NCI-H2196 treated with DMSO at 0.1 percent for 48 hours (cell line): Measurements from ENCODE around the gene CREB3.

ENCODE experiments used
- DNase-seq: peaks from one replicate; lab custom pipeline; 2025; ENCODE audit not compliant: unreplicated experiment; lab: John Stamatoyannopoulos, UW

CREB3 gene

DNA sequence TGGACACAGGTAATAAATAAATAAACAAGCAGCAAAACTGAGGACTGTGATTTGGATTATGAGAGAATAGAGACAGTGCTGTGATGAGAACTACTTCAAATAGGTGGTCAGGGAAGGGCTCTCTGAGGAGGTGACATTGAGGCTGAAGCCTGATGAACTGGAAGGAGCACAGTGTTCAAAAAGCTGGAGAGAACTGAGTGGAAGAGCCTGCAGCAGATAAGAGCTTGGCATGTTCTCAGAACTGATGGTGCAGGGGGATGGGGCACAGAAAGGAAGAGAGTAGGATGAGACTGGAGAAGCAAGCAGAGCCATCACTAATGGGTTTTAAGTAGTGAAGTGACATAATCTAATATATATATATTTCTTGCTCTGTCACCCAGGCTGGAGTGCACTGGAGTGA lies 31.5 kb upstream of the CREB3 start:
- DNase-seq = no peak

DNA sequence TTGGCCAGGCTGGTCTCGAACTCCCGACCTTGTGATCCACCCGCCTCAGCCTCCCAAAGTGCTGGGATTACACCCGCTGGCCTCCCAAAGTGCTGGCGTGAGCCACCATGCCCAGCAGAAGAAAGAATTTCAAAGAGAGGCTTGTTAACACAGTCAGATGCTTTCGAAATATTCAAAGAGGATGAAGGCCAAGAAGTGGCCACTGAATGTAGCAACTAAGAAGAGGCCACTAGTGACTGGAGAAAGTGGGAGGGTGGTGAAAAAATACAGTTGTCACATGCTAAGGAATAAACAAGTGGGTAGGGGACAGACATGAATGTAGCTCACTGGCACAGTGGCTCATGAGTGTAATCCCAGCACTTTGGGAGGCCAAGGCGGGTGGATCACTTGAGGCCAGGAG lies 29.8 kb upstream of the CREB3 start:
- no peak for DNase-seq

DNA sequence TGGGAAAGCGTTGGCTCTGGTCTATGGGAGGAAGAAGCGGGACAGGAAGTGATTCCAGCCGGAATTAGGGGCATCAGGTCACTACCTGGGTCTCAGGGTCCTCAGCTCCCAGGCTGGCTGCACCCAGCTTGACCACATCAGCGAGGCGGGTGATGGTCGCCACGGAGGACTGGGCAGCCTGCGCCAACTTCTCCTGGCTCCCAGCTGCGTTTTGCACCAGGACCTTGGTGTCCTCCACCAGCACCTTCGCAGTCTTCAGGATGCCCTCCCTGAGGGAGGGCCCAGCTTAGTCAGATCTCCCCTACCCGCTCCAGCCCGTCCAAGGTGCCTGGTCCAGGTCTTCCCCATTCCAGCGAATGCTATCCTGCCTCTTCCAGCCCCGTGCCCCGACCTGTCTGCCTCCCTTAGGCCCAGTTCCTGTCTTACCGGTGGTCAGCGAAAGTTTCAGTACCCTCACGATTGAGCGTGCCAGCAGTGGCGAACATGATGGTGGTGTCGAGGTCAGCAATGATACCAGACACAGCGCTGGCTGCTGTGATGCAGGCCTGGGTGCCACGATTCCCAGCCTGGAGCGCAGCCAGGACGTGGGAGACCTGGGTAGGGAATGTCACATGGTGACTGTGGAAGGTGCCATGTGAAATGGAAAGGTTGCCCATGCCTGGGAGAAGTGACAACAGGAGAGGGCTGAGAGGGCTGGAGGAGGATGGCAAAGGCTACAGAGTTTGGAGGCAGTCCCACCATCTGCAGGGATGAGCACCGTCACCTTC lies 28.4 kb upstream of the CREB3 start:
- no peak for DNase-seq

DNA sequence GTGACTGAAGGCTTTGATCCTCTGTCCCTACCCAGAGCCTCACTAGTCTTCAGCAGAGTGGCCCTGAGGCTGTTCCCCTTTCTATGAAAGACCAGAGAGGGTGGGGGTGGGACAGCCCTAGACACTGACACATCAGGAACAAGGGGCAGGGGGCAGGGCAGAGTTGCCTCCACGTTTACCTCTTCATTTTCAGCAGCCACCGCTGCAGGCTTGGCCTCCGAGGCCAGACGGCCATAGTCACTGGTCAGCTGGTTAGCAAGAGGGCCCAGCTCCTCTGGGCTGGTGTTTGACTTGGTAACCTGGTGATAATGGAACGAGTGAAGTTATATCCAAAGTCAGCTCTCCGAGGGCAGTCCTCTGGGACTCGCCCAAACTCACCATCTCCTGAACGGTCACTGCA lies 27.1 kb upstream of the CREB3 start:
- no peak for DNase-seq

DNA sequence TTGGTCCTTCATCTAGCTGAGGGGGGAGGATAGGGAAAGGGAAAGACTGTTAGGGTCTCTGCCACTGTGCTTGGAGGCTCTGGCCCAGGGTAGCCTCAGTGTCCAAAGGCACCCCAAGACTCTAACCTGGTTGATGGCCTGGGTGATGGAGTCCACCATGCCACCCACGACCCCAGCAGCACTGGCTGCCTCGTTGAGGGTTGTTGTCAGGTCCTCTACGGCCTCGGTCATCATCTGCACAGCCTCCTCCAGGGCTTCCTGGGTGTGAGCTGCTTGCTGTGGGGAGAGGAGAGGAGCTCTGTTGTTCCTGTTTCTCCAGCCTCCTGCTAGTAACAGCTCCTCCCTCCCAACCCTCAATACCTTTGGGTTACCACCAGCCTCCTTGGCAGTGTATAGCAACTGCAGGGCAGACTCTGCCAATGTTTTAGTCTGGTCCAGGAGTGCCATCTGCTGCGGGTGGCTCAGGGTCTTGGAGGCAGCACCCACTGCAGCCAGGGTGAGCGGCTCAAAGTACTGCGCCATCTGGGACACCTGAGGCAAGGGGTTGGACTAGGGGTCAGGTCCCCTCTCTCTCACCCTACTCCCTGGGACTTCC lies 26.5 kb upstream of the CREB3 start:
- DNase-seq = no peak

DNA sequence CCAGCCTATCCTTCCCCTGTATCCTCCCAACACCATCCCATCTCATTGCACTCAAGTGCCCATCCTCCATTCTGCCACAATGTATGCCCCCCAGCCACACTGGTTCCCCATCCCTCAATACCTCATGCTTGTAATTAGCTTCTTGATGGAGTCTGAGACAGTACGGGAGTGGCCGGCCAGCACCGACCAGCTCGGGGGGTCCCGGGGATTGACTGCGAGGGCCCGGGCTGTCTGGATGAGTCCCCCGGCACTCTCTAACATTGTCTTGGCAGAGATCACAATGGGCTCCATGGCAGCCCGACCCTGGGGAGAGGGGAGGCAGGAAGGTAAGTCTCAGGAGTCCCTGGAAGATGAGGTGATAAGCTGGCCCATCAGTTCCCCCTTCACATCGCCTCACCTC lies 25.5 kb upstream of the CREB3 start:
- no peak for DNase-seq

DNA sequence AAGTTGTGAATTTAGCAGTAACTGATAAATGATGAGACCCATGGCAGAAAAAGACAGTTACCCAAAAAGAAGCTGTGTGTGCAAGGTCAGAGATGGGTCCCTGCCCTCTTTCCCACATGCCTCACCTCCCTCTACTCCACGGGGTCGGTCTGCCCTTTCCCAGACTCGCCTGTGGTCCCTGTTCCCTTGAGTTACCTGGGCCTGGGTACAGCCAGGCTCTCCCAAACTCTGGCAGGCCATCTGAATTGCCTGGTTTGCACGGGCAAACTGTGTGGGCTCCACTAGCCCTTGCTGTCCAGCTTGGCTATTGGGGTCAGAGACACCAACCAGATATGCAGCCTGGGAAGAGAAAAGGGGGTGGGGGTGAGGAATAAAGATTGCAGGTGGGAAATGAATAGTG lies 24.3 kb upstream of the CREB3 start:
- DNase-seq = no peak

DNA sequence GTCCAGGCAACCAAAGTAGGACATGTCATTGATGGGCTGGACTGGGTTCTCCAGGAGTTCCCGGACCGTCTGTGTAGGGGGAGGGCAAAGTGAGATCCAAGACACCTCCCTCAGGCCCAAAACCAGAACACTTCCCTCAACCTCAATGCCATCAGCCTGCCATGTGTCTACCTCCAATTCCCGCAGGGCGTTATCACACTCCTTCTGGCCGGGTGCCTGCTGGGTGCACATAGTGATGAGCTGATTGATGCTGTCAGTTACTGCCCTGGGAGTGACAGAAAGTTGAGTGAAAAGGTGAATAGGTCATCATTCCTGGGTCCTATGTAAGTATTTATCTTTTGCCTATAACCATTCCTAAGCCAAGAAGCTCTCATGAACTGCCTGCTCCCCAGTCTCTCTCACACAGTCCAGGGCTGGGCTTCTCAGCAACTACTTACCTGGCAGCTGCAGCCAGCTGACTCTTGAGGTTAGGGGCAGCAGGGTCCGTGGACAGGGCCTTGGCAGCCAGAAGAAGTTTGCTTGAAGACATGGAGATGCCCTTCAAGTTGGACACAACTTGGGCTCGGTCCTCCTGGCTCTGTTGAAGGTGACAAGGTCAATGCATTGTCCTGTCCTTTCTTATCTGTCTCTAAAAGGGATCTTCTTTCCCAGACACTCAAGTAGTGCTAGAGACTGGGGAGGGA lies 21.5 kb upstream of the CREB3 start:
- DNase-seq = no peak

DNA sequence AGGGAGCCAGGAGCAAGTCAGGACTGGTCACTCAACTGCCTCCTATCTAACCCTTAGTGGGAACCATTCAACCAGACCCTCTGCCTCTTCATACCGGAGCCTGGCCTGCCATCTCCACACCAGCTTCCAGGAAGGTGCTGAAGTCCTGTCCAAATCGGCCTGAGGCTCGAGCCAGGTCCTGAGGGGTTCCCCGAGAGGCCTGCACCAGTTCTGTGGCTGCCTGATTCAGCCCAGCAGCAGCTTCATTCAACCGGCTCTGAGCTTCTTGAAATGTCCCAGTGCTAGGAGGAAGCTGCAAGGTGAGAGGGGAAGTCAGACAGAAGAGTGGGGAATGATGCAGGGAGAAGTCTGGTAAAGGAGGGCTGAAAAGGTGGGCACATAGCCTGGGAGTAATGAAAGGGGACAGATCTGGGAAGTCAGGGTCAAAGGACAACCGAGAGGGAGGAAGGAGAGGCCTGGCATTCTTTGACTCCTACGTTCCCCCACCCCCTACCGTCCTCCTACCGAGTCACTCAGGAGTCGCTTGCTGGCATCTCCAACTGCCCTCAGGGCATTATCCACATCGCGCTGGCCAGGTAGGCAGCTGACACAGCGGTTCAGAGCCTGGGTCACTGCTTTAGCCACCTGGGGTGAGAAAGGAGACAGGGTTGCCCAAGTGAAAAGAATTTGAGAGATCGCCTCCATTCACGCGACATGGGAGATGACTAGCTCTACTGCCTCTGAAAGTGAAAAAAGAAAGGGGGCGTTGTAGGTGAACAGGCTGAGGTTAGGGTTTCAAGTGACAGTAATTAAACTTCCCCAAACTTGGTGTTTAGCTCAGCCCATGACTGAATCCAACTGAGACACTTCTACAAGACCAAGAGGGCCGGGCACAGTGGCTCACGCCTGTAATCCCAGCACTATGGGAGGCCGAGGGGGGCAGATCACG lies 20.7 kb upstream of the CREB3 start:
- DNase-seq = no peak

DNA sequence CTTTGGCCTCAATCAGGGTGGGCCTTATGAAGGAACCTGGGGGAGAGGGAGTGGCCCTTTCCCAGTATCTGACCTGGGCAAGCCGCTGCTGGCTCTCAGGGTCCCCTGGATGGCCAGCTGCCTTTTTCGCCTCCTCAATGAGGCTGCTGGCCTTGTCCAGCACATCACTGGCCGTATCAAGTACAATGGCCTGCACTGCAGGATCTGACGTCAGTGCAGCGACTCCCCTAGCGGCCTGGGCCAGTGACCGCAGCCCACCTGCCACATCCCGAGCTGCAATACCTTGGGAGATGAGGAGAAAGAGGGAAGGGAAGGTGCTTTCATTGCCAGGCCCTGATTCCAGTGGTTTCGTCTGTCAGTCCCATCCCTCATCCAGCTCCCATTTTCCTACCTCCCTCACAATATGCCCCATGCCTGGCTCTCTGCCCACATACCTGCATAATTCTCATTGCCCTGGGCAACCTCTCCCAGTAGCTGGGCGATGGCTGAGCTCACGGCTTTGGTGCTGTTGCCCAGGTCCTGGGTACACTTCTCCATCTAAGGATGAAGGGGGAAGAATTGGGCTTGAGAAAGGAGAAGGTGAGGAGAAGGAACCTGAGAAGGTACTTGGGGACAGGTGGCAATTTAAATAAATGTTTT lies 19.6 kb upstream of the CREB3 start:
- DNase-seq = no peak

DNA sequence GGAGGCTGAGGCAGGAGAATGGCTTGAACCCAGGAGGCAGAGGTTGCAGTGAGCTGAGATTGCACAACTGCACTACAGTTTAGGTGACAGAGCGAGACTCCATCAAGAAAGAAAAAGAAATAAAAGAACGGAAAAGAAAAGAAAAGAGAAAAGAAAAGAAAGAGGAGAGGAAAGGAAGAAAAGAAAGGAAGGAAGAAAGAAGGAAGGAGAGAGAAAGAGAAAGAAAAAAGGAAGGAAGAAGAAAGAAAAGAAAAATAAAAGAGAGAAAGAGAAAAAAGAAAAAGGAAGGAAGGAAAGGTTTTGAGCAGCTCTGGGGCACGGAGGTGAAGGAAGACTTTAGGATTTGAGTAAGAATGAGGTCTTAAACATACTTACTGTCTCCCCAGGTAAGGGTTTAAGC lies 18.9 kb upstream of the CREB3 start:
- DNase-seq = no peak

DNA sequence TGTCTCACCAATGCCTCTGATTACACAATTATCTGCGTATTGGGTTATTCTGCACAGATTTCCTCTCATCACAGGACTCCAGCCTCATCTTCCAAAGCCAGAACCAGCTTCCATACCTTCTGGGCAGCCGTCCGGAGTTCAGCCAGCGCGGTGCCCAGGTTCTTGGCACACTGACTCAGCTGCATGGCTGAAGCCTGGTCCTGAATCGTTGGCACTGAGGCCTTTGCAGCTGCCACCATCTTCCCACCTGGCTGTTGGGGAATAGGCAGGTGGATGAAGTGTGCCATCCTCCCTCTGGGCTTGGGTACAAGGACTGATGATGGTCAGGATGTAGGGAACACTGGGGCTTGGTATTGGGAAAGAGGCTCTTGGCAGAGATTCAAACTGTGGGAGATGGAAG lies 18.3 kb upstream of the CREB3 start:
- DNase-seq = no peak

DNA sequence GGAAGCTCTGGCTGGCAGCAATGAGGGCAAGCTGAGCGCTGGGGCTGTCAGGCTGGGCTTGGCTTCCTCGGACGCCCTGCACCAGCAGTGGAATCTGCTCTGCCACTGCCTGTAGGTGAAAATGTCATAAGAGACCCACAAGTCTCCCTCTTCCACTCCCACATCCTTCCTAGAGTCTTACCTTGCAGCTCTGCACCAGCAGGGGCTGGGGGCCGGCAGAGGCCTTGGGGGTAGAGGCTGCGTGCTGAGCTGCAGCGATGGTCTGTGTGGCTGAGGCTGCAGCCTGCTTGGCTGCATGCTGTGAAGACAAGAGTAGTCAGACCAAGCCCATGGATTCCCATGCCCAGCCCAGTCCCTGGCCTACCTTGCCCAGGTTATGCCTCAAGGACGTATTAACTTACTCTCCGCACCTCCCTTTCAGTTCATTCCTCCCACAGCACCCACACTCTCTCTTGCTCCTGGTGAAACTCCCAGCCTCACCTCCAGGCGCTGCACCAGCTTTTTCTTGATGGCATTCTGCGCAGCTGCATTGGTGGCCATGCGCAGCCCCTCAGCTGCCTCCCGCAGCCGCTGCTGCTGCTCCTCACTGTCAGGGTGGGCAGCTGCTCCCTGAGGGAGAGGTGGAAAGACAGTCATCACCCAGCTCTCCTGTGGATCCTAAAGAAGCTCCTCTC lies 17.8 kb upstream of the CREB3 start:
- no peak for DNase-seq

DNA sequence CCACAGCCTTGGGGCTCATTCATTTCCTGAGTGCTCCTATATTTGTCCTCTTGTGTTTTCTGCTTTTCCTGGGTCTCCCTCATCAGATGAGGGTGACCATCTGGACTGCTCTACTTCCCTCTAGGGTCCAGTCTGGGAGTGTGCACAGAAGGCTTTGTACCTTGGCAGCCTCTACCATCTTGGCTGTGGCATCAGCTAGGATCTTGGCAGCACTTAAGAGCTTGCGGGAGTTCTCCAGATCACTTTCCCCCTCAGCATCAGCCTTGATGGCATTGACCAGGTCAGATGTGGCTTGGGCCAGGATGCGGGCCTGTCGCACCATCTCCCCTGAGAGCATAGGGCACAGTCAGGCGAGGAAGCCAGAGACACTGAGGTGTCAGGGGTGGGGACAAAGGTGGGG lies 16.2 kb upstream of the CREB3 start:
- no peak for DNase-seq

DNA sequence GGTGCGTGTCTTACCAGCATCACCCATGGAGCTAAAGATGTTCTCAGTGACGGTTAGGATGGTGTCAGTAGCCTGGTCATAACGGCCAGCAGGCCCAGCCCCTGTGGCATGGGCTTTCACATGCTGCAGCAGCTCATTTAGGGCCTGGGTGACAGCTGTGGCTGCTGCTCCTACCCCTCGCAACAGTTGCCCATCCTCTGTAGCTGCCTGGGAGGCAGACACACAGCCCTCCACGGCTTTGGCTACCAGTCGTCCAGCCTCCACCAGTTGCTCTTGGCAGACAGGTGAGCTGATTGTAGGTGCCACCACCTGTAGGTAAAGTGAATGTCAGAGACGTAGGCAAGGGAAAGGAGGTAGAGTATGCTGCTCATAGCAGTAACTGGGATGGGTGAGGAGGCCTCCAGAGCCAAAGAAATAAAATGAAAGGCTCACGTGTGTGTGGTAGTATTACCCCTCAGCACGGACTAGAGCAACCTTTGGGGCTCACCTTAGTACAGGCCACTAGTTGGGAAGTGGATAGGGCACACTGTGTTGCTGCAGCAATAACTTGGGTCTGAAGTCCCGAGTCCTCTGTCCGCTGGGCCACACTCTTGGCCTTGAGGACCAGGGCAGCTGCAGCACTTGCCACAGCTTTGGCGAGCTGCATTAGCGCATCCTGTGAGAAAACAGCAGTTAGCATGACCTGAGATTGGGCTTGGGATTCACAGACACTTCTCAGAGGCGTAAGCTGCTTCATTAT lies 15.2 kb upstream of the CREB3 start:
- no peak for DNase-seq

DNA sequence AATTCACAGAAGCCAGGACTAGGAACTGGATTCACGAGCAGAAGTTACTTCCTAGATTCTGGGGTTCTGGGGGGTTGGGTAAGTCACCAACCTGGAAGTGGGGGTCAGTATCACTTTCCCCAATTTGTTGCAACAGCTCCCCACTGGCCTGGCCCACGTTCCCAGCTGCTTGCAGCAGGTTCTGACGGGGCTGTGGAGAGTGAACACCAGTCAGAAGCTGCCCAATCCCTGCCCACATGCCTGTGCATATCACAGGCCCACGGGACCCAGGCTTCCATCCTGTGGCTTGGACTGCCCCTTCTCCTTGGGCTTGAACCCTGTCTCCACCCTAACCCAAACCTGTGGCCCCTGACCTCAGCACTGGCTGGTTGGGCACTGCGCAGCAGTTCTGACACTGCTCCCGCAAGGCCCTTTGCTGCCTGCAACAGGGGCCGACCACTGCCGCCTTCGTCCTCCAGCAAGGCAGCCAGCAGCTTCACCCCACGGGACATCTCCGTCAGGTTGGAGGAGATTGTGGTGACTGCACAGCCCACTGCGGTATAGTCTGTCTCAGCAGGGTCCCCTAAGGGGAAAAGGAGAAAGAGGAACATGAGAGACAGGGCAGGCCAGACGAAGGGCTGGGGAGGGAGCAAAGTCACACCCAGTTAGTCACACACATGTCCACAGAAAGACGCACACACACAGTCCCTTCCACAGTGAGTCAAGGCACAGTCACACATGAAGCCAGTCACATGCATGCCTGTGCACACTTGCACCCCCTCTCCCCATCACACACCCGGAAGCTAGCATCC lies 13.6 kb upstream of the CREB3 start:
- no peak for DNase-seq

DNA sequence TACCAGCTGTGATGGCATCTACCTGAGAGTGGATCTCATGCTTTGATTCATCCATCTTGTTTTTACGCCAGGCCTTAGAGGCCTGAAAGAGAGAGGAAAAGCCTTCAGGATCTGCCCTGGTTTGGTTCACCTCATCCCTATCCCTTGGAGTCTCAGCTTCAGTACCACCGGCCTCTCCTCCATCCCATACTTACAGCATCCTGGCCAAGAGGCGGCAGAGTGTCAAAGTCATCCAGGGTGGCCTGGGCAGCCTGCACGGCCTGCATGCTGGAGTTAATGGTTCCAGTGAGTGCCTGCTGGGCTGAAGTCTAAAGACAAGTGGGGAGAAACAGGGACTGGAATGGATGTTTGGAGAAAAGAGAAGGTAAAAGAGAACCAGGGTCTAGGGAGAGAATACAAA lies 12.9 kb upstream of the CREB3 start:
- no peak for DNase-seq

DNA sequence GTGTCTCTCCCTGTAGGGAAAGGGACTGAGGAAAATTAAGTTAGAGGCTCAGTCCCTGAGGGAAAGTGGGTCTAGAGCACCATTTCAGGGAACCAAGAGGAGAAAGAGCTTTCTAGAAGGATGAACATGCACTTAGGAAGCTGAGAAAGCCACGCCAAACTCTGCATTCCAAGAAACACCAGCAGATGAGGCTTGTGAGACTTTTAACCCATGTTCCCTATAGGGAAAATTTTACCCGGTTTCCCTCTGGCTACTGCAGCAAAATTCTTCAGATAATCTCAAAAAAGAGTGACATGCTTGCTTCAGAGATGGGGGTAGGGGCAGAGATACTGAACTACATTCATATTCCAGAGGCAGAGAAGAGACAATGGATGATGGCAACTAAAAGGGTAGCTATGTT lies 9.0 kb upstream of the CREB3 start:
- DNase-seq = no peak

DNA sequence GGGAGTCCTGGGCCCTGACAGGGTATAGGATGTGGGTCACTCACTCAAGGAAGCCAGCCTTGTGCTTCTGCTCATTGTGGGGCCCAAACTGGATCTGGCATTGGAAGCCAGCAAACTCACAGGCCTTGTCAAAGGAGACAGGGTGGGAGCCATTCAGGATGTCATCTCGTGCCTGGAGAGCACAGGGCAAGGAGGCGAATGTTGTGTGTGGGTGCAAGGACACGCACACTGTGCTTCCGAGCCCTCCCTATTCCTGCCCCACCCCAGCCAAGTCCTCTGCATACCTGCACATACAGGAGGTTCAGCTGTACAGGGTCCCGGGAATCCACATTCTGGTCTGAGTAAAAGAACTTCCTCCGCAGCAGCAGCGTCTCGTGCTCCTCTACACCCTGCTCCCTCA lies 8.6 kb upstream of the CREB3 start:
- DNase-seq = no peak
